ENCODE results near the gene ARID5B. TPM values are rescaled to one million over a fixed set of nuclear protein-coding genes. Genes with fewer than 3 reads are reported as not detected.

Gene ARID5B
- total RNA-seq, 4 donors from 2014 or later: 7.6 to 36.3 (median 21.2) TPM

GRCh38 chr10:62136931-62137330 is 235.4 kb downstream of the ARID5B start:
- Histone ChIP-seq H3K27ac (no peak overlapping the region), H3K4me3 (replicated peaks in 1 of 3) (no peak overlapping the region), H3K4me1 (no peaks in the 10 kb centered on the region), H3K27me3 (no peaks in the 10 kb centered on the region), H3K9me3 (no peaks in the 10 kb centered on the region), H3K36me3 (no peaks in the 10 kb centered on the region)
- DNase-seq: no peak
- intact Hi-C loops (cut with DNase I): no loop called here
- 95 to 98% methylated on average over 3 of the region's 3 CpGs for WGBS, 2 donors
- TF ChIP-seq CTCF (IDR thresholded peaks at IDR 0.05): no peak
- TF ChIP-seq POLR2A (IDR thresholded peaks at IDR 0.05): no peak

Other genes starting within 250 kb of the ARID5B start
- gene CABCOCO1, start 238.8 kb upstream of the ARID5B start, total RNA-seq: under 1 TPM in 2 of 4 donors, not detected in 2; 0.45 to 0.54 TPM